Stimulated activated CD4-positive, alpha-beta T cell treated with anti-CD3 and anti-CD28 coated beads, Interleukin-12 subunit alpha, Interleukin-12 subunit beta, amount 100 ng/mL, for 24 hours (primary cell): ENCODE data around the gene CASTOR1.
A peak's percentile ranks its signal among the peaks of the same experiment; 100 is the strongest.

Experiments used
- DNase-seq, 2 experiments: peaks; one replicate each; pipeline ENCODE4 v3.0.0-alpha.2; 2020; ENCODE audit warnings: low read depth in 2 of 2

Gene CASTOR1

GRCh38 chr22:30265131-30265720, 24.1 kb downstream of the CASTOR1 start:
- DNase-seq: no peak

- DNase-seq: no peak
These were observed 25.4 kb downstream of the CASTOR1 start for GRCh38 chr22:30263883-30264282.

GRCh38 chr22:30262917-30263741, 26.2 kb downstream of the CASTOR1 start:
- DNase-seq: peak in 1 of 2 experiments; percentile 84

- DNase-seq: no peak
These were observed 27.2 kb downstream of the CASTOR1 start for GRCh38 chr22:30262112-30262511.

- DNase-seq: no peak
These were observed 28.2 kb downstream of the CASTOR1 start for GRCh38 chr22:30261134-30261533.

GRCh38 chr22:30260682-30261081, 28.6 kb downstream of the CASTOR1 start:
- DNase-seq: no peak

GRCh38 chr22:30260276-30260675, 29.0 kb downstream of the CASTOR1 start:
- no peak for DNase-seq

GRCh38 chr22:30254314-30254713, 35.0 kb downstream of the CASTOR1 start:
- no peak for DNase-seq

GRCh38 chr22:30253205-30253852, 36.0 kb downstream of the CASTOR1 start:
- DNase-seq: no peak

- no peak for DNase-seq
These were observed 36.7 kb downstream of the CASTOR1 start for GRCh38 chr22:30252411-30253204.

GRCh38 chr22:30251711-30252110, 37.6 kb downstream of the CASTOR1 start:
- no peak for DNase-seq

- DNase-seq: peak in 1 of 2 experiments; percentile 39
These were observed 38.5 kb downstream of the CASTOR1 start for GRCh38 chr22:30250661-30251267.

GRCh38 chr22:30250039-30250565, 39.2 kb downstream of the CASTOR1 start:
- no peak for DNase-seq

- no peak for DNase-seq
These were observed 40.0 kb downstream of the CASTOR1 start for GRCh38 chr22:30249049-30250038.

- no peak for DNase-seq
These were observed 40.8 kb downstream of the CASTOR1 start for GRCh38 chr22:30248484-30248883.

- no peak for DNase-seq
These were observed 41.3 kb downstream of the CASTOR1 start for GRCh38 chr22:30247974-30248373.

- DNase-seq: no peak
These were observed 41.7 kb downstream of the CASTOR1 start for GRCh38 chr22:30247561-30247960.

- peak in 1 of 2 experiments; percentile 36 for DNase-seq
These were observed 42.4 kb downstream of the CASTOR1 start for GRCh38 chr22:30246814-30247376.

GRCh38 chr22:30245985-30246813, 43.1 kb downstream of the CASTOR1 start, which contains the start of gene LIF:
LIF (minus strand) TSS chr22:30246759; CDS start chr22:30246695, 64 bp downstream.
- DNase-seq: peak in 1 of 2 experiments; percentile 56
